Measurements from ENCODE around the gene ZNF407. TPM values are rescaled to one million over a fixed set of nuclear protein-coding genes. Genes with fewer than 3 reads are reported as not detected.

Gene ZNF407
- total and polyA plus RNA-seq, 2 donors from 2014 or later: 2.5 to 17.8 TPM

DNA sequence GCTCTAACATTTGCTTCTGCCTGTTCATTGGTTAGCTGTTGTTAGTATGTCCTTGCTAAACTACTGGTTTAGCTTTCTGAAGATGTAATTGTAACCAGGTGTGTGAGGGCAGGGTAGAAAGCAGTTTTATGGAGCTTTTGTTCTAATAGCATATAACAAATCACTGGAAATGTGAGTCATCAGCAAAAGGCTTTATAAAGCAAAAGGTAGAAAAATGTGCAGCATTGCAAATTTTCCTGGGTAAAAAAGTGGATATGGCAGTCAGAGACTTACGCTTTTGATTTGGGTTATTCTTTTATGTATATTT, 85.3 kb downstream of the ZNF407 start:
- H3K36me3 ChIP-seq (ENCODE audit: control insufficient read depth in 2 of 3, insufficient read depth in 3 of 3, low read length in 3 of 3): no peaks in the 10 kb centered on the region
- intact Hi-C loops (cut with DNase I): no loop called here
- no peaks in the 10 kb centered on the region for H3K27me3 ChIP-seq (ENCODE audit: control insufficient read depth, insufficient read depth, low read length)
- no peaks in the 10 kb centered on the region for H3K4me1 ChIP-seq (ENCODE audit: control insufficient read depth in 2 of 3, insufficient read depth in 2 of 3, low read depth in 1 of 3, low read length in 3 of 3)
- no peak overlapping the region for H3K27ac ChIP-seq (ENCODE audit: low read depth in 2 of 2, low read length in 2 of 2)
- FAIRE-seq: no peak
- no peaks in the 10 kb centered on the region for H3K9me3 ChIP-seq (ENCODE audit: control insufficient read depth in 2 of 3, insufficient read depth in 1 of 3, low read length in 3 of 3)
- no peak for TF ChIP-seq CTCF (IDR thresholded peaks at IDR 0.05; ENCODE audit: borderline replicate concordance, extremely low read depth, insufficient read depth)
- DNase-seq: no peak
- no peak overlapping the region for H3K4me3 ChIP-seq (ENCODE audit: low read length in 3 of 3)
- H3K9ac ChIP-seq (ENCODE audit: low read length in 3 of 3): no peak overlapping the region

- no peaks in the 10 kb centered on the region for H3K4me1 ChIP-seq (ENCODE audit: control insufficient read depth in 2 of 3, insufficient read depth in 2 of 3, low read depth in 1 of 3, low read length in 3 of 3)
- DNase-seq: no peak
- no peaks in the 10 kb centered on the region for H3K27me3 ChIP-seq (ENCODE audit: control insufficient read depth, insufficient read depth, low read length)
- H3K4me3 ChIP-seq (ENCODE audit: low read length in 3 of 3): peak overlapping the region in 1 of 3 donors; percentile 9
- no peak overlapping the region for H3K9ac ChIP-seq (ENCODE audit: low read length in 3 of 3)
- no peaks in the 10 kb centered on the region for H3K36me3 ChIP-seq (ENCODE audit: control insufficient read depth in 2 of 3, insufficient read depth in 3 of 3, low read length in 3 of 3)
- H3K9me3 ChIP-seq (ENCODE audit: control insufficient read depth in 2 of 3, insufficient read depth in 1 of 3, low read length in 3 of 3): no peaks in the 10 kb centered on the region
- no peak for TF ChIP-seq CTCF (IDR thresholded peaks at IDR 0.05; ENCODE audit: borderline replicate concordance, extremely low read depth, insufficient read depth)
- no peak overlapping the region for H3K27ac ChIP-seq (ENCODE audit: low read depth in 2 of 2, low read length in 2 of 2)
- intact Hi-C loops (cut with DNase I): no loop called here
- FAIRE-seq: no peak
These were observed 85.9 kb downstream of the ZNF407 start for GRCh38 chr18:74683573-74683972.

- H3K9ac ChIP-seq (ENCODE audit: low read length in 3 of 3): no peak overlapping the region
- no peaks in the 10 kb centered on the region for H3K27me3 ChIP-seq (ENCODE audit: control insufficient read depth, insufficient read depth, low read length)
- no peaks in the 10 kb centered on the region for H3K36me3 ChIP-seq (ENCODE audit: control insufficient read depth in 2 of 3, insufficient read depth in 3 of 3, low read length in 3 of 3)
- no peak overlapping the region for H3K4me3 ChIP-seq (ENCODE audit: low read length in 3 of 3)
- H3K27ac ChIP-seq (ENCODE audit: low read depth in 2 of 2, low read length in 2 of 2): no peak overlapping the region
- no peaks in the 10 kb centered on the region for H3K4me1 ChIP-seq (ENCODE audit: control insufficient read depth in 2 of 3, insufficient read depth in 2 of 3, low read depth in 1 of 3, low read length in 3 of 3)
- DNase-seq: no peak
- no peak for FAIRE-seq
- intact Hi-C loops (cut with DNase I): no loop called here
- TF ChIP-seq CTCF (IDR thresholded peaks at IDR 0.05; ENCODE audit: borderline replicate concordance, extremely low read depth, insufficient read depth): no peak
- H3K9me3 ChIP-seq (ENCODE audit: control insufficient read depth in 2 of 3, insufficient read depth in 1 of 3, low read length in 3 of 3): no peaks in the 10 kb centered on the region
These were observed 91.6 kb downstream of the ZNF407 start for GRCh38 chr18:74689251-74689650.

DNA sequence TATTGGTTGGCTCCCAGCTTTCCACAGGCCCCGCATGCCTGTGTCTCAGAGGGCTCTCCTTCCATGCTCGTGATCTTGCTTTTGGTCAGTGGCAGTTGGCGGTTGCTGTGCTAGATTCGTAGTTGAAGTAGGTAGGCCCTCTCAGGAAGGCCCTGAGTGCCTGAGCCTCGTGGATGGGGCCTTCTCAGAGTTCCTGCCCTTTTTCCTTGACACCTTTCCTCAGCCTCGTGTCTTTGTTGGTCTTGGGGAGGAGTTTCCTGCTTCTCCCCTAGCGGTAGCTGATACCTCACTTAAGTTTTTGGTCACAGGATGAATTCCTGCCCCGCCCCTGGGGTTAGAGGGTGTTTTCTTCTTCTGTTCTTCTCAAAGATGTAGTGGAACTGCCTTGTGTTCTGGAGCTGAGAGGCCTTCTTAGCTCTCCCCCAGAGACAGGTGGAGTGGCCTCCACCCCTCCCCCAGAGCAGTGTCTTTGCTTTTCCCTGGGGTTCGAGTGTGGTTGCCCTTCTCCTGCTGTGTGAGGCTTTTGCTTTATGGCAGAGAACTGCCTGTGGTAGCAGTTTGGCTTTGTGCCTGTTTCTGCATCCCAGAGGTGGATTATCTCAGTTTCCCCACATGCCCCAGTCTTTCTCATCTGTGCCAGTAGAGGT, 94.8 kb downstream of the ZNF407 start:
- DNase-seq: no peak
- H3K9ac ChIP-seq (ENCODE audit: low read length in 3 of 3): no peak overlapping the region
- no peaks in the 10 kb centered on the region for H3K4me1 ChIP-seq (ENCODE audit: control insufficient read depth in 2 of 3, insufficient read depth in 2 of 3, low read depth in 1 of 3, low read length in 3 of 3)
- H3K27me3 ChIP-seq (ENCODE audit: control insufficient read depth, insufficient read depth, low read length): no peaks in the 10 kb centered on the region
- H3K4me3 ChIP-seq (ENCODE audit: low read length in 3 of 3): no peak overlapping the region
- H3K27ac ChIP-seq (ENCODE audit: low read depth in 2 of 2, low read length in 2 of 2): no peak overlapping the region
- no peaks in the 10 kb centered on the region for H3K9me3 ChIP-seq (ENCODE audit: control insufficient read depth in 2 of 3, insufficient read depth in 1 of 3, low read length in 3 of 3)
- TF ChIP-seq CTCF (IDR thresholded peaks at IDR 0.05; ENCODE audit: borderline replicate concordance, extremely low read depth, insufficient read depth): no peak
- FAIRE-seq: no peak
- no peaks in the 10 kb centered on the region for H3K36me3 ChIP-seq (ENCODE audit: control insufficient read depth in 2 of 3, insufficient read depth in 3 of 3, low read length in 3 of 3)
- intact Hi-C loops (cut with DNase I): no loop called here
